H1 (cell line): ENCODE results near the gene SYVN1. TPM values are rescaled to one million over a fixed set of nuclear protein-coding genes. Genes with fewer than 3 reads are reported as not detected.
A peak's percentile ranks its signal among the peaks of the same experiment; 100 is the strongest.

Experiments
- CTCF ChIA-PET: fragments of 300-600 bp; sonication (Branson Sonifier 250); formaldehyde crosslinking; loops from one replicate; lab custom pipeline; 2021; ENCODE audit not compliant: partially characterized antibody; lab: Charles Lee
- POLR2A ChIA-PET: fragments of 300-600 bp; sonication (Branson Sonifier 250); formaldehyde crosslinking; loops from one replicate; lab custom pipeline; 2021; ENCODE audit warnings: inconsistent platforms; ENCODE audit not compliant: partially characterized antibody; lab: Charles Lee
- DNase-seq, 2 experiments: peaks; one replicate each; pipeline versions ENCODE4 v3.0.0 to v3.0.0-alpha.2; 2010 to 2022; ENCODE audit warnings: low spot score in 2 of 2, low read depth in 1 of 2, mixed read lengths in 1 of 2
- FAIRE-seq: peaks from 2 replicates; lab custom pipeline; 2011; peaks lifted over from hg19 to GRCh38; lab: Jason Lieb, UNC
- H2AFZ ChIP-seq: 2 replicates; pipeline ENCODE4 v1.8.1; 2012; ENCODE audit warnings: low read length, inconsistent platforms
- H2AK5ac ChIP-seq: 2 replicates; pipeline ENCODE4 v1.6.1; 2013; ENCODE audit warnings: low read depth, low read length
- H2BK120ac ChIP-seq: replicated peaks from 2 replicates; pipeline ENCODE3; 2013; ENCODE audit warnings: low read depth, low read length, inconsistent platforms
- H2BK12ac ChIP-seq: 2 replicates; pipeline ENCODE4 v1.6.1; 2013; ENCODE audit warnings: low read depth, low read length
- H2BK15ac ChIP-seq: 2 replicates; pipeline ENCODE4 v1.6.1; 2013; ENCODE audit warnings: low read length
- H2BK20ac ChIP-seq: 2 replicates; pipeline ENCODE4 v1.6.1; 2013; ENCODE audit warnings: low read length
- H2BK5ac ChIP-seq: 2 replicates; pipeline ENCODE4 v1.6.1; 2013; ENCODE audit warnings: low read depth, low read length
- H3K14ac ChIP-seq: 2 replicates; pipeline ENCODE4 v1.6.1; 2013; ENCODE audit warnings: inconsistent platforms; ENCODE audit not compliant: insufficient read length
- H3K18ac ChIP-seq: 2 replicates; pipeline ENCODE4 v1.6.1; 2013; ENCODE audit warnings: low read length; ENCODE audit errors: extremely low read depth
- H3K23ac ChIP-seq: 2 replicates; pipeline ENCODE4 v1.6.1; 2013; ENCODE audit warnings: inconsistent platforms; ENCODE audit not compliant: insufficient read length
- H3K23me2 ChIP-seq: 2 replicates; pipeline ENCODE4 v1.6.1; 2013; ENCODE audit warnings: low read depth, low read length
- H3K27ac ChIP-seq: 2 replicates; pipeline ENCODE4 v1.6.1; 2011; ENCODE audit warnings: low read depth, low read length, inconsistent platforms
- H3K27me3 ChIP-seq, 4 experiments: replicated peaks in 1 of 4; 1 replicate in 1 of 4; 2 replicates in 3 of 4; pipeline versions ENCODE4 v1.6.1 to v1.8.1; 2011 to 2013; ENCODE audit warnings: low read length in 3 of 4, mild to moderate bottlenecking in 3 of 4, inconsistent platforms in 2 of 4, mixed read lengths in 2 of 4, moderate library complexity in 1 of 4; ENCODE audit not compliant: control insufficient read depth in 3 of 4, insufficient read depth in 3 of 4; ENCODE audit errors: extremely low read depth in 1 of 4
- H3K36me3 ChIP-seq, 4 experiments: 2 replicates each; pipeline versions ENCODE4 v1.6.1 to v1.8.1; 2011 to 2013; ENCODE audit warnings: mild to moderate bottlenecking in 4 of 4, low read length in 3 of 4, moderate library complexity in 2 of 4, control low read depth in 1 of 4, inconsistent platforms in 1 of 4; ENCODE audit not compliant: insufficient read depth in 4 of 4, control insufficient read depth in 2 of 4
- H3K4ac ChIP-seq: replicated peaks from 2 replicates; pipeline ENCODE3; 2013; ENCODE audit warnings: low read length, low read depth, mixed read lengths, inconsistent platforms; ENCODE audit not compliant: insufficient read length
- H3K4me1 ChIP-seq, 4 experiments: replicated peaks in 1 of 4; 1 replicate in 1 of 4; 2 replicates in 3 of 4; pipeline versions ENCODE4 v1.6.1 to v1.8.1; 2011 to 2013; ENCODE audit warnings: low read length in 3 of 4, inconsistent platforms in 2 of 4, mixed read lengths in 1 of 4; ENCODE audit not compliant: insufficient read depth in 4 of 4, control insufficient read depth in 3 of 4
- H3K4me2 ChIP-seq, 2 experiments: 2 replicates each; pipeline versions ENCODE4 v1.6.1 to v1.8.1; 2011 to 2013; ENCODE audit warnings: low read depth in 2 of 2, low read length in 2 of 2, control low read depth in 1 of 2, inconsistent platforms in 1 of 2, mild to moderate bottlenecking in 1 of 2; ENCODE audit not compliant: insufficient read depth in 1 of 2
- H3K4me3 ChIP-seq, 4 experiments: fragments of 200-600, 300-600 bp in 1 of 4; sonication (generic), shearing (Covaris generic), sonication (Bioruptor Twin) in 1 of 4; 2 replicates each; pipeline versions ENCODE4 v1.5.1 to v1.8.1; 2011 to 2016; ENCODE audit warnings: low read length in 4 of 4, low read depth in 3 of 4, control low read depth in 2 of 4, inconsistent platforms in 2 of 4, mild to moderate bottlenecking in 2 of 4, mixed read lengths in 1 of 4, moderate library complexity in 1 of 4; ENCODE audit not compliant: insufficient read depth in 2 of 4; ENCODE audit errors: extremely low read depth in 1 of 4
- H3K56ac ChIP-seq: replicated peaks from 2 replicates; pipeline ENCODE3; 2013; ENCODE audit warnings: low read depth, mild to moderate bottlenecking, mixed read lengths, low read length, inconsistent platforms; ENCODE audit not compliant: insufficient read length
- H3K79me1 ChIP-seq: 2 replicates; pipeline ENCODE4 v1.6.1; 2013; ENCODE audit warnings: low read depth, low read length, control low read depth
- H3K79me2 ChIP-seq, 2 experiments: 2 replicates each; pipeline versions ENCODE4 v1.6.1 to v1.8.1; 2012 to 2013; ENCODE audit warnings: low read length in 2 of 2, mild to moderate bottlenecking in 2 of 2, inconsistent platforms in 1 of 2; ENCODE audit not compliant: insufficient read depth in 2 of 2, control insufficient read depth in 1 of 2
- H3K9ac ChIP-seq, 4 experiments: replicated peaks in 1 of 4; 1 replicate in 1 of 4; 2 replicates in 3 of 4; pipeline versions ENCODE4 v1.6.1 to v1.8.1; 2011 to 2013; ENCODE audit warnings: low read depth in 3 of 4, low read length in 3 of 4, control low read depth in 2 of 4, mild to moderate bottlenecking in 2 of 4, moderate library complexity in 2 of 4, inconsistent platforms in 1 of 4; ENCODE audit errors: extremely low read depth in 1 of 4
- H3K9me3 ChIP-seq, 2 experiments: 2 replicates each; pipeline versions ENCODE4 v1.6.1 to v1.8.1; 2012 to 2013; ENCODE audit warnings: mild to moderate bottlenecking in 2 of 2, moderate library complexity in 2 of 2, control low read depth in 1 of 2, inconsistent platforms in 1 of 2, low read depth in 1 of 2, low read length in 1 of 2, mixed read lengths in 1 of 2; ENCODE audit not compliant: insufficient read depth in 2 of 2
- H4K20me1 ChIP-seq, 2 experiments: replicated peaks in 1 of 2; 2 replicates each; pipeline versions ENCODE3 to v1.8.1; 2011 to 2013; ENCODE audit warnings: inconsistent platforms in 2 of 2, low read length in 2 of 2, mild to moderate bottlenecking in 1 of 2; ENCODE audit not compliant: insufficient read depth in 2 of 2, control insufficient read depth in 1 of 2
- H4K5ac ChIP-seq: 2 replicates; pipeline ENCODE4 v1.6.1; 2013; ENCODE audit warnings: low read length, low read depth, mixed read lengths, inconsistent platforms; ENCODE audit not compliant: insufficient read length
- H4K8ac ChIP-seq: 2 replicates; pipeline ENCODE4 v1.8.0; 2013; ENCODE audit warnings: mild to moderate bottlenecking, moderate library complexity, low read length, inconsistent platforms; ENCODE audit not compliant: insufficient read depth; ENCODE audit errors: extremely low read depth
- H4K91ac ChIP-seq: replicated peaks from 2 replicates; pipeline ENCODE3; 2013; ENCODE audit warnings: low read length, mixed read lengths, inconsistent platforms; ENCODE audit not compliant: insufficient read length
- BCL11A ChIP-seq, 2 experiments: IDR thresholded peaks; one replicate each; pipeline ENCODE4 v1.6.1; 2011; ENCODE audit warnings: low read depth in 2 of 2, low read length in 2 of 2, mild to moderate bottlenecking in 2 of 2
- EGR1 ChIP-seq: IDR thresholded peaks from 2 replicates; pipeline ENCODE4 v1.6.1; 2011; ENCODE audit warnings: low read depth, low read length, borderline replicate concordance
- GTF2F1 ChIP-seq: IDR thresholded peaks from 2 replicates; pipeline ENCODE4 v1.6.1; 2012; ENCODE audit warnings: low read depth, low read length, improper control_type of control experiment, borderline replicate concordance
- HDAC2 ChIP-seq, 2 experiments: fragments of 300-600 bp in 1 of 2; sonication (generic) in 1 of 2; IDR thresholded peaks; 2 replicates each; pipeline ENCODE4 v1.6.1; 2011 to 2012; ENCODE audit warnings: low read depth in 2 of 2, low read length in 2 of 2, mild to moderate bottlenecking in 2 of 2, moderate library complexity in 2 of 2, borderline replicate concordance in 1 of 2, inconsistent platforms in 1 of 2
- KDM1A ChIP-seq: fragments of 200-600, 300-600 bp; sonication (generic); IDR thresholded peaks from 2 replicates; pipeline ENCODE4 v1.7.1; 2016; ENCODE audit warnings: mild to moderate bottlenecking, low read length, borderline replicate concordance
- MAX ChIP-seq: IDR thresholded peaks from 2 replicates; pipeline ENCODE4 v1.6.1; 2012; ENCODE audit warnings: inconsistent platforms
- POLR2AphosphoS5 ChIP-seq: IDR thresholded peaks from 2 replicates; pipeline ENCODE4 v1.6.1; 2011; ENCODE audit warnings: low read depth, low read length
- SIX5 ChIP-seq: IDR thresholded peaks from 2 replicates; pipeline ENCODE4 v1.6.1; 2011; ENCODE audit warnings: mild to moderate bottlenecking, low read depth, low read length
- SP1 ChIP-seq: IDR thresholded peaks from 2 replicates; pipeline ENCODE4 v1.6.1; 2011; ENCODE audit warnings: low read depth, low read length
- TBP ChIP-seq: IDR thresholded peaks from 2 replicates; pipeline ENCODE4 v1.6.1; 2011; ENCODE audit warnings: low read depth, low read length, improper control_type of control experiment
- WGBS, 2 experiments: shearing (Covaris generic) in 1 of 2; methylation state at CpG; one replicate each; pipeline versions ENCODE4 v1.1.6 to v1.1.7; 2013 to 2015; ENCODE audit warnings: low lambda C conversion rate in 2 of 2, mixed read lengths in 2 of 2, inconsistent platforms in 1 of 2, low coverage in 1 of 2, missing lambda C conversion rate in 1 of 2; ENCODE audit not compliant: insufficient replicate concordance in 2 of 2, insufficient coverage in 1 of 2, insufficient read length in 1 of 2; ENCODE audit errors: extremely low coverage in 1 of 2, missing lambda C conversion rate in 1 of 2; 5-methylcytosine and 5-hydroxymethylcytosine counted together
- polyA plus RNA-seq, 7 experiments: library from polyadenylated mRNA; depleted of rRNA in 3 of 7; stranded (reverse) in 5 of 7; unstranded in 2 of 7; fragments of >200 nt in 5 of 7; fragments of 200-250 nt in 2 of 7; gene quantifications; 1 replicate in 5 of 7; 2 replicates in 1 of 7; 4 replicates in 1 of 7; pipeline versions ENCODE4 v1.2.1 to v1.2.3, GENCODE V29; 2011 to 2013; ENCODE audit warnings: missing spikeins in 2 of 7, mixed read lengths in 2 of 7
- total RNA-seq: library from RNA; stranded (reverse); fragmentation: NEBNext Ultra II Directional; extraction: Animal tissue kit (Norgen Biotek cat#: 25700); gene quantifications from 2 replicates; pipeline ENCODE4 v1.2.1, GENCODE V29; 2021

SYVN1 gene
- total and polyA plus RNA-seq, 2 of the 8 experiments (the other 6 are each of a cell fraction or from before 2014, with no cell fraction given): 27.8 to 29.4 TPM

- Histone ChIP-seq H3K56ac (no peak within 1 kb of the TSS), H3K4me3 (peak within 1 kb of the TSS; percentile 78 to 88 (median 78)), H2BK15ac (no peak within 1 kb of the TSS), H3K23me2 (no peaks in the 10 kb centered on the region), H3K36me3 (peaks cover 0 to 3% (median 0%) of the 10 kb centered on the region in 4 experiments; a peak in 1 of 8 replicates), H2BK120ac (no peak within 1 kb of the TSS), H2BK12ac (0 out of 2 replicates have a peak within 1 kb of the TSS, but pooled peaks have one; percentile 2), H4K8ac (peak within 1 kb of the TSS; percentile 99), H4K20me1 (peaks cover 0 to 3% of the 10 kb centered on the region in 2 experiments), H3K4me1 (peaks cover 0 to 6% (median 4%) of the 10 kb centered on the region in 4 experiments; a peak in 6 of 7 replicates), H3K9me3 (no peaks in the 10 kb centered on the region), H3K4ac (peak within 1 kb of the TSS; percentile 97), H2AFZ (peak within 1 kb of the TSS; percentile 100), H3K18ac (peak within 1 kb of the TSS; percentile 71), H3K27ac (peak within 1 kb of the TSS; percentile 67; the same call in 1 of the 2 replicates), H4K91ac (peak within 1 kb of the TSS; percentile 45), H3K14ac (no peak within 1 kb of the TSS), H2BK5ac (peak within 1 kb of the TSS; percentile 73), H3K9ac (peak within 1 kb of the TSS; percentile 70 to 82 (median 76)), H3K79me1 (peaks cover 2% of the 10 kb centered on the region; the same call in 1 of the 2 replicates), H3K23ac (no peak within 1 kb of the TSS), H2BK20ac (no peak within 1 kb of the TSS), H2AK5ac (no peak within 1 kb of the TSS), H3K27me3 (no peaks in the 10 kb centered on the region), H3K4me2 (peak within 1 kb of the TSS; percentile 53 to 64), H4K5ac (peak within 1 kb of the TSS; percentile 99), H3K79me2 (peaks cover 0 to 13% of the 10 kb centered on the region in 2 experiments; a peak in 1 of 4 replicates)
- WGBS, 2 experiments: 1% methylated on average over 27 of the region's 52 CpGs; no CpG with 5 or more reads in 1 of the 2 experiments
- ChIA-PET POLR2A (interaction anchor here (0.7 to 16.8 kb wide), 18 partner anchors 8 to 292 kb away, joined by 3 to 230 read pairs (median 4); partner anchors contain the start of genes ARL2, BATF2, CDCA5 and FAU), CTCF (interaction anchor here (4.4 kb wide), 1 partner anchor 14 kb away, joined by 85 read pairs; the partner anchor contains the start of gene TM7SF2)
- DNase-seq (peak; percentile 70 to 93), FAIRE-seq (peak; percentile 68)
- peak; percentile 93 for TF ChIP-seq SP1
- peak; percentile 86 for TF ChIP-seq EGR1
- 0 out of 2 replicates have a peak, but pooled peaks have one; percentile 48 for TF ChIP-seq GTF2F1
- TF ChIP-seq BCL11A (IDR thresholded peaks at IDR 0.05; ENCODE audit: low read depth in 2 of 2, low read length in 2 of 2): no peak
- peak; percentile 66; a peak in 1 of 4 replicates for TF ChIP-seq HDAC2 (IDR thresholded peaks at IDR 0.05; ENCODE audit: borderline replicate concordance in 1 of 2, low read depth in 2 of 2, low read length in 2 of 2)
- TF ChIP-seq SIX5: peak; percentile 95
- TF ChIP-seq KDM1A: no peak
- peak; percentile 67 for TF ChIP-seq MAX
- TF ChIP-seq TBP: peak; percentile 90
- TF ChIP-seq POLR2AphosphoS5: peak; percentile 92
Measured at GRCh38 chr11:65095974-65096806, 38.1 kb downstream of the SYVN1 start, which contains the start of gene VPS51. Gene VPS51, plus strand, starts transcription at chr11:65096214. Its CDS starts 37 bp downstream, at chr11:65096251.
